Ishikawa (cell line): ENCODE results near the gene HPD.

Source experiments
- CREB1 ChIP-seq: IDR thresholded peaks from 2 replicates; pipeline ENCODE4 v1.6.1; 2012; ENCODE audit warnings: low read depth
- TAF1 ChIP-seq: IDR thresholded peaks from 2 replicates; pipeline ENCODE4 v1.6.1; 2012; ENCODE audit warnings: low read depth, mild to moderate bottlenecking

DNA sequence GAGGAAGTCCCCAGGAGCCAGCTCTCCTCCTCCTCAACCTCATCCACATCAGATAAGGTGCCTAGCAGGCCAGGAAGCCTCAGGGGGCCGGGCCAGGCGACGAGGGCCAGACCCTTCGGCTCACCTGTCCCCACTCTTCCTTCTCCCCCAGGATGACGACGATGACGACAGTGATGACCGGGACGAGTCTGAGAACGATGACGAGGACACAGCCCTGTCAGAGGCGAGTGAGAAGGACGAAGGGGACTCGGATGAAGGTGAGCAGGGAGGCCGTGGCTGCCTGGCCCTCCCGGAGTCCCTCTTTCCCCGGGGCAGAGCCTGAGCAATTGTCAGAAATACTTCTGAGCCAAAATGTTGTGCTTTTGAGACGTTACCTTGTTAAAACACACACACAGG is 41.0 kb downstream of the HPD start:
- TF ChIP-seq CREB1 (no peak), TAF1 (no peak)
